ENCODE measurements around the gene SHISAL2A. TPM values are rescaled to one million over a fixed set of nuclear protein-coding genes. Genes with fewer than 3 reads are reported as not detected.
"Not testable (repeated sequence)": the region's sequence is repeated elsewhere in the genome, so short reads cannot be mapped to it uniquely, and the experiment has no call there.

SHISAL2A gene
- total RNA-seq, 8 experiments from 2014 or later, result 0.38 to 2.6 (median 0.92) TPM; not detected in 1

- H3K4me3 ChIP-seq, result no peak overlapping the region
- in situ Hi-C loops (cut with MboI; ENCODE audit: low pct_unique_long_range_greater_than_20kb in 2 of 9, low sequenced_read_pairs in 9 of 9, unreplicated experiment in 9 of 9), result loop anchor here in 3 of 9 experiments (25.0 kb wide), 3 partner anchors 193 to 243 kb away; no protein-coding TSS in a partner anchor
These were observed 47.4 kb downstream of the SHISAL2A start for GRCh38 chr1:52680353-52680752.

GRCh38 chr1:52681136-52681535 lies 48.2 kb downstream of the SHISAL2A start:
- in situ Hi-C loops (cut with MboI; ENCODE audit: low pct_unique_long_range_greater_than_20kb in 2 of 9, low sequenced_read_pairs in 9 of 9, unreplicated experiment in 9 of 9), result loop anchor here in 3 of 9 experiments (25.0 kb wide), 3 partner anchors 194 to 244 kb away; no protein-coding TSS in a partner anchor
- 88 to 100% (median 92%) methylated on average over 1 to 4 of the region's 4 CpGs; no CpG with 5 or more reads in 1 of the 10 experiments for WGBS, 10 experiments
- ATAC-seq (replicated peaks in 6 of 8), result no peak
- H3K4me3 ChIP-seq, result no peak overlapping the region
- peaks cover 0 to 9% of the 10 kb centered on the region in 2 donors for H3K4me1 ChIP-seq (replicated peaks in 1 of 2)
- H3K27ac ChIP-seq, result no peak overlapping the region

More at GRCh38 chr1:52680353-52680752, 47.4 kb downstream of the SHISAL2A start:
- 50 to 100% (median 86%) methylated on average over 2 to 3 of the region's 3 CpGs; no CpG with 5 or more reads in 2 of the 10 experiments for WGBS, 10 experiments
- Histone ChIP-seq H3K4me1 (replicated peaks in 1 of 2) (peaks cover 0 to 7% of the 10 kb centered on the region in 2 donors), H3K27ac (no peak overlapping the region)
- ATAC-seq (replicated peaks in 6 of 8), result no peak

DNA sequence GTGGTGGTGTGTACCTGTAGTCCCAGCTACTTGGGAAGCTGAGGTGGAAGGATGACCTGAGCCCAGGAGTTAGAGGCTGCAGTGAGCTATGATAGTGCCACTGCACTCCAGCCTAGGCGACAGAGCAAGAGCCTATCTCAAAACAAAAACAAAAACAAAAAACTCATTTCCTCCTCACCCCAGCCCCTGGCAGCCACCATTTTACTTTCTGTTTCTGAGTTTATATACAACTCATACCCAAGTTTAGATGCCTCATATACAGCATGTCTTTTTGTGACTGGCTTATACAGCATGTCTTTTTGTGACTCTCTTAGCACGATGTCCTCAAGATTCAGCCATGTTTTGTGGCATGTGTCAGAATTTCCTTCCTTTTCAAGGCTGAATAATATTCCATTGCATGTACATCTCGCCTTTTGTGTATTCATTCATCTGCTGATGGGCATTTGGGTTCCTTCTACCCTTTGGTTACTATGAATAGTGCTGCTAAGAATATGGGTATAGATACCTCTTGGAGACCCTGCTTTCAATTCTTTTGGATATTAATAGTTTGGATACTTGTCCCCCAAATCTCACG lies 50.5 kb downstream of the SHISAL2A start:
- Histone ChIP-seq H3K4me1 (replicated peaks in 1 of 2) (peaks cover 0 to 9% of the 10 kb centered on the region in 2 donors), H3K27ac (no peak overlapping the region), H3K4me3 (no peak overlapping the region)
- no peak for ATAC-seq (replicated peaks in 6 of 8)
- in situ Hi-C loops (cut with MboI; ENCODE audit: low pct_unique_long_range_greater_than_20kb in 2 of 9, low sequenced_read_pairs in 9 of 9, unreplicated experiment in 9 of 9), result loop anchor here in 3 of 9 experiments (25.0 kb wide), 3 partner anchors 196 to 246 kb away; no protein-coding TSS in a partner anchor
- 90 to 100% (median 98%) methylated on average over 1 to 4 of the region's 4 CpGs; no CpG with 5 or more reads in 1 of the 10 experiments for WGBS, 10 experiments

- ATAC-seq (replicated peaks in 6 of 8), result no peak
- no peak overlapping the region for H3K4me3 ChIP-seq
- in situ Hi-C loops (cut with MboI; ENCODE audit: low pct_unique_long_range_greater_than_20kb in 2 of 9, low sequenced_read_pairs in 9 of 9, unreplicated experiment in 9 of 9), result loop anchor here in 3 of 9 experiments (25.0 kb wide), 3 partner anchors 197 to 247 kb away; no protein-coding TSS in a partner anchor
- H3K4me1 ChIP-seq (replicated peaks in 1 of 2), result peaks cover 0 to 3% of the 10 kb centered on the region in 2 donors
- H3K27ac ChIP-seq, result no peak overlapping the region
- WGBS, 10 experiments, result 80 to 100% (median 80%) methylated on average over 1 of the region's 1 CpG; no CpG with 5 or more reads in 7 of the 10 experiments
These were observed 51.6 kb downstream of the SHISAL2A start for GRCh38 chr1:52684545-52684944.

- not testable (repeated sequence) for H3K4me1 ChIP-seq (replicated peaks in 1 of 2); H3K27ac ChIP-seq
- ATAC-seq (replicated peaks in 6 of 8), result peak; percentile 90 to 95 (median 92)
- in situ Hi-C loops (cut with MboI; ENCODE audit: low pct_unique_long_range_greater_than_20kb in 2 of 9, low sequenced_read_pairs in 9 of 9, unreplicated experiment in 9 of 9), result loop anchor here in 3 of 9 experiments (25.0 kb wide), 3 partner anchors 199 to 249 kb away; no protein-coding TSS in a partner anchor
- peak overlapping the region in 1 of 5 donors; percentile 3 for H3K4me3 ChIP-seq
- 0 to 100% (median 44%) methylated on average over 1 to 9 of the region's 17 CpGs; no CpG with 5 or more reads in 4 of the 10 experiments for WGBS, 10 experiments
These were observed 53.3 kb downstream of the SHISAL2A start for GRCh38 chr1:52686261-52686751.

- in situ Hi-C loops (cut with MboI; ENCODE audit: low pct_unique_long_range_greater_than_20kb in 2 of 9, low sequenced_read_pairs in 9 of 9, unreplicated experiment in 9 of 9), result loop anchor here in 3 of 9 experiments (25.0 kb wide), 3 partner anchors 200 to 250 kb away; no protein-coding TSS in a partner anchor
- WGBS, 10 experiments, result 89 to 100% (median 96%) methylated on average over 1 to 5 of the region's 5 CpGs; no CpG with 5 or more reads in 1 of the 10 experiments
- Histone ChIP-seq H3K4me1 (replicated peaks in 1 of 2) (peaks cover 0 to 3% of the 10 kb centered on the region in 2 donors), H3K4me3 (no peak overlapping the region), H3K27ac (no peak overlapping the region)
- ATAC-seq (replicated peaks in 6 of 8), result no peak
These were observed 53.9 kb downstream of the SHISAL2A start for GRCh38 chr1:52686830-52687229.

- ATAC-seq (replicated peaks in 6 of 8), result no peak
- whole genome bisulfite sequencing, 10 experiments, result 60 to 100% (median 92%) methylated on average over 1 to 3 of the region's 3 CpGs; no CpG with 5 or more reads in 3 of the 10 experiments
- in situ Hi-C loops (cut with MboI; ENCODE audit: low pct_unique_long_range_greater_than_20kb in 2 of 9, low sequenced_read_pairs in 9 of 9, unreplicated experiment in 9 of 9), result loop anchor here in 3 of 9 experiments (25.0 kb wide), 3 partner anchors 205 to 255 kb away; no protein-coding TSS in a partner anchor
- no peak overlapping the region for H3K4me3 ChIP-seq
- H3K4me1 ChIP-seq (replicated peaks in 1 of 2), result no peaks in the 10 kb centered on the region
- no peak overlapping the region for H3K27ac ChIP-seq
These were observed 58.9 kb downstream of the SHISAL2A start for GRCh38 chr1:52691821-52692220.

DNA sequence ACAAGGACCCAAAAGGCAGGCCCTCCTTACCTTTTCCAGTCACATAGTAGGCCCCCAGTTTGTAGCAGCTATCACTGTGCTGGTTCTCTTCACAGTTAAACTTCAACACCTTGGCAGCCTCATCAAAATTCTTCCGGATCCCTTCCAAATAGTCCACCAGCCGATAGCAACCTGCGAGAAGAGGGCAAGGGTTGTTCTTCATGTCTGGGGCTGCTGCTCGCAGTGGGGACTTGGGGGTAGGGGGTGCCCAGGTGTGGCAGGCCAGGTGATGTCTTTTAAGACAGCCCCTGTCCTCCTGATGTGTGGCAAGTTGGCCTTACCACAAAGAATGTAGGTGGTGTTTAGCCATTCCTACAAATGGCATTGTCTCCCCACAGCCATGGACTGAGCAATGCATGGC lies 59.7 kb downstream of the SHISAL2A start:
- H3K4me3 ChIP-seq, result no peak overlapping the region
- peaks cover 5% of the 10 kb centered on the region in 2 donors for H3K4me1 ChIP-seq (replicated peaks in 1 of 2)
- no peak for ATAC-seq (replicated peaks in 6 of 8)
- in situ Hi-C loops (cut with MboI; ENCODE audit: low pct_unique_long_range_greater_than_20kb in 2 of 9, low sequenced_read_pairs in 9 of 9, unreplicated experiment in 9 of 9), result loop anchor here in 3 of 9 experiments (25.0 kb wide), 3 partner anchors 205 to 255 kb away; no protein-coding TSS in a partner anchor
- WGBS, 10 experiments, result 89 to 100% (median 93%) methylated on average over 1 to 3 of the region's 4 CpGs; no CpG with 5 or more reads in 7 of the 10 experiments
- H3K27ac ChIP-seq, result no peak overlapping the region

DNA sequence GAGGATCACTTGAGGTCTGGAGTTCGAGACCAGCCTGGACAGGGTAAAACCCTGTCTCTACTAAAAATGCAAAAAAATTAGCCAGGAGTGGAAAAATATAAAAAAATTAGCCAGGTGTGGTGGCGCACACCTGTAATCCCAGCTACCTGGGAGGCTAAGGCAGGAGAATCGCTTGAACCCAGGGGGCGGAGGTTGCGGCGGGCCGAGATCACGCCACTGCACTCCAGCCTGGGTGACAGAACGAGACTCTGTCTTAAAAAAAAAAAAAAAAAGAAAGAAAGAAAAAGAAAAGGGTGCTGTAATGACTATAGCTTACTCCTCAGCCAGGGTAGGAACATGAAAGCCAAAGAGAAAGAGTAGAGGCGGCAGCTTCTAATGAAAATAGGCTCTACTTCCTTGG lies 60.4 kb downstream of the SHISAL2A start:
- not testable (repeated sequence) for ATAC-seq (replicated peaks in 6 of 8); H3K4me3 ChIP-seq; H3K4me1 ChIP-seq (replicated peaks in 1 of 2); H3K27ac ChIP-seq
- in situ Hi-C loops (cut with MboI; ENCODE audit: low pct_unique_long_range_greater_than_20kb in 2 of 9, low sequenced_read_pairs in 9 of 9, unreplicated experiment in 9 of 9), result loop anchor here in 3 of 9 experiments (25.0 kb wide), 3 partner anchors 206 to 256 kb away; no protein-coding TSS in a partner anchor
- WGBS, 10 experiments, result 91 to 100% (median 99%) methylated on average over 1 to 10 of the region's 10 CpGs

DNA sequence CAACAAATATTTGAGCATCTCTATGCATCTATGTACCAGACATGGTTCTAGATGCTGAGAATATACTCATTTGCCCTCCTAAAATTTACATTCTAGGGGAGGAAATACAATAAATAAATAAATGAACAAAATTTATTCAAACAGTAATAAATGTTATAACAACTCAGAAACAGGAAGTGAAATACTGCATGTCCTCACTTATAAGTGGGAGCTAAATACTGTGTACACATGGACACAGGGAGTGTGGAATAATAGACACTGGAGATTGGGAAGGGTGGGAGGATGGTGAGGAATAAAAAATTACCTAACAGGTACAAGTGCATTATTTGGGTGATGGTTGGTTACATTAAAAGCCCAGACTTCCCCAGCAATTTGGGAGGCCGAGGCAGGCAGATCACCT lies 60.9 kb downstream of the SHISAL2A start:
- in situ Hi-C loops (cut with MboI; ENCODE audit: low pct_unique_long_range_greater_than_20kb in 2 of 9, low sequenced_read_pairs in 9 of 9, unreplicated experiment in 9 of 9), result loop anchor here in 3 of 9 experiments (25.0 kb wide), 3 partner anchors 207 to 257 kb away; no protein-coding TSS in a partner anchor
- no peak overlapping the region for H3K4me3 ChIP-seq
- 89 to 100% (median 100%) methylated on average over 1 of the region's 1 CpG; no CpG with 5 or more reads in 4 of the 10 experiments for WGBS, 10 experiments
- no peak overlapping the region for H3K27ac ChIP-seq
- ATAC-seq (replicated peaks in 6 of 8), result no peak
- H3K4me1 ChIP-seq (replicated peaks in 1 of 2), result peaks cover 7 to 10% of the 10 kb centered on the region in 2 donors

- ATAC-seq (replicated peaks in 6 of 8), result no peak
- in situ Hi-C loops (cut with MboI; ENCODE audit: low pct_unique_long_range_greater_than_20kb in 2 of 9, low sequenced_read_pairs in 9 of 9, unreplicated experiment in 9 of 9), result loop anchor here in 3 of 9 experiments (25.0 kb wide), 3 partner anchors 208 to 258 kb away; no protein-coding TSS in a partner anchor
- H3K4me1 ChIP-seq (replicated peaks in 1 of 2), result peaks cover 7 to 10% of the 10 kb centered on the region in 2 donors
- H3K27ac ChIP-seq, result no peak overlapping the region
- H3K4me3 ChIP-seq, result no peak overlapping the region
- WGBS, 10 experiments, result 88 to 100% (median 97%) methylated on average over 2 to 7 of the region's 7 CpGs
These were observed 62.7 kb downstream of the SHISAL2A start for GRCh38 chr1:52695627-52696026.

DNA sequence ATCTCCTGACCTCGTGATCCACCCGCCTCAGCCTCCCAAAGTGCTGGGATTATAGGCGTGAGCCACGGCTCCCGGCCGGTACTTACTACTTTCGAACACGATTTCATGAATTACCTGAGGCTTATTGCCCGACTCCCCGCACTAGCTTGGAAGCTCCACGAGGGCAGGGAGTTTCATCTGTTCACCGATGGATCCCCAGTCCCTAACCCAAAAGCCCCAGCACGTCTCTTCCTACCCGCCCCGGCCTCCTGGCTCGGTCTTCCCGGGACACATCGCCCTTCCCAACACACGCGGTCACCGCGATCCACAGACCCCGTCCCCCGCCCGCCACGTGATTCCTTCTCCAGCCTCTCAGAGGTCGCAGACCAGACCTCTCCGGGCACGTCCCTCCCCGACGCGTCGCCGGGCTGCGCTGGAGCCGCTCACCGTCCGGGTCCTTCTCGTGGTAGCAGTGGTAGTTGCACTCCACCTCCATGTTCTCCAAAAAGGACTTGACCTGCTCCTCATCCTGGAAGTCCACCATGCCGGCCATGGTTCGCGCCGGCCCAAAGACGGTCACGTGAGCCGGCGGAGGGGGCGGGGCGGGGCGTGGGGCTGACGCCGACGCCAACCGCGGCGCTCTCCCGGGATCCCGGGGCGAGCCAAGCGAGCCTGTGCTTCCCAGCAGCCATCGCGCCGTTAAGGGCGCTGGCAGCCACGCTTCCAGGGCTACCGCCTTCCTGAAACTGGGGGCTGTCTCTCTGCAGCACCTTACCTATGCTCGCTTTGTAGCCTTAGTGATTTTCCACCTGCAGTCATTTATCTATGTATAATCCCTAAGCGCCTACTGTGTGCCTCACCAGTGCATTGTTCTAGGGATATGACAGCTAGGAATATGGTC lies 65.1 kb downstream of the SHISAL2A start, which contains the start of gene COA7:
Gene COA7 (minus strand): TSS at position 553 of the 880 bp plus-strand sequence. CDS start 21 bp downstream, at position 532.
- in situ Hi-C loops (cut with MboI; ENCODE audit: low pct_unique_long_range_greater_than_20kb in 2 of 9, low sequenced_read_pairs in 9 of 9, unreplicated experiment in 9 of 9), result loop anchor here in 3 of 9 experiments (25.0 kb wide), 3 partner anchors 211 to 261 kb away; no protein-coding TSS in a partner anchor

More for the DNA sequence above, 65.1 kb downstream of the SHISAL2A start, which contains the start of gene COA7:
- H3K27ac ChIP-seq, result peak within 1 kb of the TSS; percentile 71 to 72
- 0 to 60% (median 12%) methylated on average over 1 to 28 of the region's 68 CpGs; no CpG with 5 or more reads in 2 of the 10 experiments for WGBS, 10 experiments
- peaks cover 7 to 10% of the 10 kb centered on the region in 2 donors for H3K4me1 ChIP-seq (replicated peaks in 1 of 2)
- ATAC-seq (replicated peaks in 6 of 8), result peak; percentile 72 to 81 (median 75)
- peak within 1 kb of the TSS; percentile 49 to 58 (median 52) for H3K4me3 ChIP-seq

Data from motor neuron (in vitro differentiated cells).